HG02623 (cell line): ENCODE results near the gene SNORC.
"Not testable (repeated sequence)": the region's sequence is repeated elsewhere in the genome, so short reads cannot be mapped to it uniquely, and the experiment has no call there.

Experiments used
- ATAC-seq: cut with Tn5 transposase; IDR thresholded peaks from one replicate; pipeline ENCODE4 v1.9.1; 2021; ENCODE audit warnings: moderate library complexity; ENCODE audit not compliant: unreplicated experiment

SNORC gene

DNA sequence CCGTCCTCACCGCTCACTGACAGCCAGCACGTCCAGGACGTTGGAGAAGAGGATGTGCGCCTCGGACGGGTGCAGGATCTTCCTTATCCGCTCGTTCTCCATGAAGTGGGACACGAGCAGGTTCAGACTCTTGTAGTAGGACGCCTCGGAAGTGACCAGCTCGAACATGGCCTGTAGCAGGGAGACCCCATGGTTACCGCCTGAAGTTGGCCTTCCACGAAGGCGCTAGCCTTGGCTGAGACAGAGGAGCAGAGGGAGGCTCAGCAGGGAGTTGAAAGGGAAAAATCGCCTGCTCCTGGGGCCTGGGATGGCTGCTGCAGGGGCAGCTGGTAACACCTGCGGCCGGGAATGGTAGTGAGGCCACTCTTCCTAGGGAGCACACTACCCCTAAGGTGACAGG lies 24.7 kb downstream of the SNORC start:
- ATAC-seq, result no peak

DNA sequence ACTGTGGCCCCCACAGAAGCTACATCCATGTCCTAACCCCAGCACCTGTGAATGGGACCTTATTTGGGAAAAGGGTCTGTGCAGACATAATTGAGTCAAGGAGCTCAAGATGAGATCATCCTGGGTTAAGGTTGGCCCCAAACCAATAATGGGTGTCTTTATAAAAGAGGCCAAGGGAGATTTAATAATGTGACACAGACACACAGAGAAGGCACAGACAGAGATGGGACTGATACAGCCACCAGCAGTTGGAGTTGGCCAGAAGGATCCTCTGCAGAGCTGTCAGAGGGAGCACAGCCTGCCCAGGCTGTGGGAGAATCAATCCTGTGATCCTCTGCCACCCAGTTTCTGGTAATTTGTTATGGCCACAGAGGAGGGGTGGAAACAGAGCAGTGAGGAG lies 26.0 kb downstream of the SNORC start:
- ATAC-seq, result no peak

DNA sequence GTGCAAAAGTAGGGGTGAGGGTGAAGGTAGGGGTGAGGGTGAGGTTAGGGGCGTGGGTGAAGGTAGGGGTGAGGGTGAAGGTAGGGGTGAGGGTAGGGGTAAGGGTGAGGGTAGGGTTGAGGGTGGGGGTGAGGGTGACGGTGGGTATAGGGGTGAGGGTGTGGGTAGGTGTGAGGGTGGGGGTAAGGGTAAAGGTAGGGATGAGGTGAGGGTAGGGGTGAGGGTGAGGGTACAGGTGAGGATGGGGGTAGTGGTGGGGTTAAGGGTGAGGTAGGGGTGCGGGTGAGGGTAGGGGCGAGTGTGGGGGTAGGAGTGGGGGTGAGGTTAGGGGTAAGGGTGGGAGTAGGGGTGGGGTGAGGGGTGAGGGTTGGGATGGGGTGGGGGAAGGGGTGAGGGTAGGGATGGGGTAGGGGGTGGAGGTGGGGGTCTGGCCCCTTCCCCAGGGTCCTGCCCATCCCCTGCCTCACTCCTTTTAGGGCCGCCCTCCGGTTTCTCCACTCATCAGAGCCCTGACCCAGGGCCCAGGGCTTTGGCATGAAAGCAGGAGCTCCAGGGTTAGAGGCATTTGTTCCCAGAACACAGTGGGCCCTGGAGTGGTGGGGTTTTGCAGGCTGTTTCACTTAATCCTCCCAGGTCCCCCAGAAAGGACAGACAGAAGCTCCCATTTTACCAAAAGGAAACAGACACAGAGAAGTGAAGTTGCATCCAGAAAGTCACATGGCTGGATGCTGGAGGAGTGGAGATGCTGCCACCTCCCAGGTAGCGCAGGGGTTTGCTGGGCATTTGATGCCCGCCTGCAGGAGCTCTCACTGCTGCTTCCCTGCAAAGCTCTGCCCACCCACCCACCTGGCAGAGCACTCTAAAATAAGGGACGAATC lies 26.9 kb downstream of the SNORC start:
- no peak for ATAC-seq

DNA sequence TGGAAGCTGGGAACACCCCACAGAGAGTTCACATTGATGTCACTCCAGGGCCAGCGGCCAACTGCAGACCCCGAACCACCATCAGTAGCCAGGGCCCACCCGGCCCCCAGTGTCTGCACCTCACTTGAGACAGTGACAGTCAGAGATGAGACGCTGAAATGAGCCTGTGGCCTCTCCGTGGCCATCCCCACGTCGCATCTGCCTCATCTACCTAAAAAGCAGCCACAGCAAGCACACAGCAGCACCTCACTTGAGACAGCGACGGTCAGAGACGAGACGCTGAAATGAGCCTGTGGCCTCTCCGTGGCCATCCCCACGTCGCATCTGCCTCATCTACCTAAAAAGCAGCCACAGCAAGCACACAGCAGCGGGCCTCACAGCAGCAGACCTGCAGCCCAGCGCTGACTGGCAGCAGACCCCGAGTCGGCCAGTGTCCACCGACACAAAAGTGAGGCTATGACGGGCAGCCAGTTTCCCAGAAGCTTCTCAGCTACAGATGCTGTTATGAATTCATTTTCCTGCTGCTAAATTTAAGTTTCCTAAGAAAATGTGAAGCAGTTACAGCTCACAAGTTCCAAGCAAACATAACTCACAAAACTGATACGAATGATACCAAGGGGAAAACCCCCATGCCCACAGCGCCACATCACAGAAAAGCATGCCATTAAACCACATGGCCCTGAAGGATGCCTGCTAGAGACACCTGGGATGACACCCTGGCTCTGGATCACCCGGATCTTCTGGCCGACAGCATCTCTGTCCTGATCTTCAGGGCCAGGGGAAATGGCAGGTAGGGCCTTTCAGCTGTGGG lies 27.7 kb downstream of the SNORC start:
- ATAC-seq, result no peak

DNA sequence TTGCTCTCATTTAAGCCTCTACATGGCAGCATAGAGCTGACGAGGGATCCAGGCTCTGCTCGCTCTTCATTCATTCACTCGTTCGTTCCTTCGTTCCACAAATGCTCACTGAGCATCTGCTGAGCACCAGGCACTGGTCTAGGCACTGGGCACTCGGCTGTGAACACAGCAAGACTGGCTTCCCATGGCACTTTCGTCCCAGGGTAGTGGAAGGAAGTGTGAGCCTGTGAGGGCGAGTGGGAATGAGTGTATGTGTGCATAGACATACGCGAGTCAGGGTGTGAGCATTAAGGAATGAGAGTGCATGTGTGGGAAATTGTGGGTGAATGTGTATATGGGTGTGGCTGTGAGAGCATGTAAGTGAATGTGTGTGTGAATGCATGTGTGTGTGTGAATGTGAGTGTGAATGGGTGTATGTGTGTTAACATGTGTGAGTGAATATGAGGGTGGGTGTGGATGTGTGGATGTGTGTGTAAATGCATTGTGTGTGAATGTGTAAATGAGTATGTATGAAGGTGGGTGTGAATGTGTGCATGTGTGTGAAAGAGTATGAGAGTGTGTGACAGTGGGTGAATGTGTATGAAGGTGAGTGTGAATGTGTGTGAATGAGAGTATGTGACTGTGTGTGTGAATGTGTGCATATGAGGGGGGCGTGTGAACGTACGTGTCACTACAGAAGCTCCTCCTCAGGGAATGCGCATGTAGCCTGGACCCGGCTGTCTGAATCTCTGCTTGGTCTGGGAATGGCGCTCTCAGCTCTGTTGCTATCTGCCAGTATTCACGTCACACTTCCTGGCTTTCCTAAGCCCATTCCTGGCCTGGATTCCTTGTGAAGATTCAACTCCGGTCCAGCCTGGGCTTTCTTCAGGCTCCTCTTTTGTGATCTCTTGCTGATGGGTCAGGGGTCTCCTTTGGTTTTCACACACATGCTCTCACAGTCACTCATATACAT lies 28.8 kb downstream of the SNORC start:
- ATAC-seq, result no peak

DNA sequence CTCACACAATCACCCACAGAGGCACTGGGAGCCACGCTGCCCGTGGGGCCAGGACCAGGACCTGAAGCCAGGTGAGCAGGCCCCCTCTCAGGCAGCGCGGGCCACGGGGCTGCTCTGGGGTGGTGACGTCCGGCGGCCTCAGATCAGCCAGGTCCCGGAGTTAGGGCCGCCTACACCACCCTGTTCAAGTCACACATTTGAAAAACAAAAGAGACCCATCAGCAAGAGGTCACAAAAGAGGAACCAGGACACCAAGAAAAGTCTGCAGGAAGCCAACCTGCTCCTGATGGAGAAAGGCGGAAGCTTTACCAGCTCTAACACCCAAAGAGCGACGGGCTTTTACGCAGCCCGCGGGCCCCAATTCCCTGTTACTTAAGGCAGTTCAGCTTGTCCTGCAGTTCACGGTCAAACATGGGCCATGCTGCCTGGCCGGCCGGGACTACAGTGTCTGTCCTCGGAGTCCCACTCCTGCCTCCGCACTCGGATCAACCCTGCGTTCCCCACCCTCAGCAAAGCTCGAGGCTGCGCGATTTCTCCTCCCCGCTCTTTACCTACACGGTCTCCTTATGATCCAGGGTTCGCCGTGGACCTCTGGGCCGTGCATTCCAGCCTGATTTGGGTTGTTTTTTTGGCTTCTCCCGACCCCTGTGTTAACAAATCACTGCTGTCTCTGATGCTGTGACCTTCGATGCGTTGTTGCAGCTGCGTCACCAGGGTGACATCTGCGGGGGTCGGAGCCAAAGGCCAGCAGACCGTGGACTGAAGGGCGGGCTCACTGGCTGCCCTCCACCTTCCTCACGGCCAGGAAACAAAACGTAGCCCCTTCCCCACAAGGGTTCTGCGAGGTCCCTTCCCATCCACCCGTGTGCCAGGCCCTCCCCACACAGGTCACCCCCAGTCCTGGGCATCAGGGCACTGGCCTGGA lies 31.0 kb downstream of the SNORC start:
- no peak for ATAC-seq

DNA sequence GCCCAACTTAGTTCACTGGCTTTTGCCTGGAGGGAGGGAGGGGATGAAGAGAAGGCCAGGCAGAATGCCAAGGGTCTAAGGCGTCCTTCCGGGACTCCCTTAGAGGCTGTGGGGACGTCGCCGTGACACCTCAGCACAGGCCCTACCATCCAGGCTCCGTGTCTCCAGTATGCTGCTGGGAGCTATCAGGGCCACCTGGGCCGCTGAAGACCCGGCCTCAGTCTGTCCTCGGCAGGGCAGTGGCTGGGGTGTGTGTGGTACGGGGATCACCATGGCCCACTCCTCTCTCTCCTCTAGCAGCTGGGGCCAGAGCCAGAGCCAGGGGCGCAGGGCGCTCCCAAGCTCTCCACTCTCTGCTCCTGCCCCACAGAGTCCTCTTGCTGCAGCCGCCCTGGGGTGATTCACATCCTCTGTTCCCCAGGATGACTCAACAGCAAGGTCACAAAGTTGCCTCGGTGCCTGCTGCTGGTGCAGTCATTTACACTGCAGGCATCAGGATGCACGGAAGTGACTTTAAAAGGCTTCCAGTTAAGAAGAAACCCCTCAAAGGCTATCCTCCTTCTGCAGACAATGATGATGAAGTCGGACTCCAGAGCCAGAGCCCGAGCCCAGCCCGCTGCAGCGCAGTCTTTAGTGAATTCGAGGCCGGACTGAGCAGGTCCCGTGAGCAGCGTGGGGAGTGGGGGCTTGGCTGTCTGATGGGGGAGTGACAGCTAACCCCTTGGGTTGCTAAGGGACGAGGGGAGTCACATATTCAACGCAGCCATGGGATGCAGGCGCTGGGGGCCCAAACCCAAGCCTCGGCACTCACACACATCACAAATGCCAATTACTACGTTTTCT lies 31.9 kb downstream of the SNORC start:
- ATAC-seq, result no peak

DNA sequence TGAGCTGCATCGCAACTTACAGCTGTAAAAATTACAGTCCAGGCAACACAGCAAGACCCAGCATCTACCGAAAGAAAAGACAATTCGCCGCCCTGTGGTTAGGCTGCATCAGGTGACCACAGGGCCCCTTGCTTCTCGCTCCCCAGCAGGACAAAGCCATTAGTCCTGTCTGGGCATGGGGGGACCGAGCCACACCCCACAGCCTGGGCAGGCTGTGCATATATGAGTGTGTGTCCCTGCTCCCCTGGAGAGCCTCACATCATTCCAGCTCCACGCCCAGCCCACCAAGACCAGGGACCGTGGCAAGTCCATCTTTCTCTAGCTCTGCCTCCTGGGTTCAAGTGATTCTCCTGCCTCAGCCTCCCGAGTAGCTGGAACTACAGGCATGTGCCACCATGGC lies 33.9 kb downstream of the SNORC start:
- ATAC-seq, result no peak

DNA sequence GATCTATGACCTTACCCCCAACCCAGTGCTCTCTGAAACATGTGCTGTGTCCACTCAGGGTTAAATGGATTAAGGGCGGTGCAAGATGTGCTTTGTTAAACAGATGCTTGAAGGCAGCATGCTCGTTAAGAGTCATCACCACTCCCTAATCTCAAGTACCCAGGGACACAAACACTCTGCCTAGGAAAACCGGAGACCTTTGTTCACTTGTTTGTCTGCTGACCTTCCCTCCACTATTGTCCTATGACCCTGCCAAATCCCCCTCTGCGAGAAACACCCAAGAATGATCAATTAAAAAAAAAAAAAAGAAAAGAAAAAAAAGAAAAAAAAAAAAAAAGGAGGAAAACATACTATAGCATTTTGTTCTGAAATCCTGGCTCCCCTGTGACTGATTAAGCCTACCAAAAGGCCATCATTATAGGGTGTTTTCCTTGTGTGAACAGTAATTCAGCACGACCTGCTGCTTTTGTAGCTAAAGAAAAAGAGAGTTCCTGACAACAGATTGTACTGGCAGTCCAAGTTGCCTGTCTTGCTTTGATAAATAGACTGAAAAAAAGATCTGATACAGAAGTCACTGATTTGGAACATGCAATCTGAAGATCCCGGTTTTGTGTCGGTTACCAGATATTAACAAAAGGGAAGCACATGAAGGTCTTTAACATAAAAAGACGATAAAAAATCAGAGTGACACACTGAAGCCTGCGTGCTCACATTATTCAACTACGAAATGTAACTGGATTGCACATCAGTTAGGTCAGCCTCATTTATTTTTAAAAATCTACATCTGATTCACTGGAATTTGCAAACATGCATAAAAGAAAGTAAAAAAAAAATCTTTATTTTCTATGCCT lies 37.0 kb downstream of the SNORC start:
- ATAC-seq, result not testable (repeated sequence)

DNA sequence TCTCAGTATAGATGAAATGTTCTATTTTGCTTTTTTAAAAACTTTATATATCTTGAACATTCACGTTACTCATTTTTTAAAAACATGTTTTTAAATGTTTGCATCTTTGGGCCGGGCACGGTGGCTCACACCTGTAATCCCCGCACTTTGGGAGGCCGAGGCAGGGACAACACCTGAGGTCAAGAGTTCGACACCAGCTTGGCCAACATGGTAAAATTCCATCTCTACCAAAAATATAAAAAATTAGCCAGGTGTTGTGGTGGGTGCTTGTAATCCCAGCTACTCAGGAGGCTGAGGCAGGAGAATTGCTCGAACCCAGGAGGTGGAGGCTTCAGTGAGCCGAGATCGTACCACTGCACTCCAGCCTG lies 37.6 kb downstream of the SNORC start:
- not testable (repeated sequence) for ATAC-seq

DNA sequence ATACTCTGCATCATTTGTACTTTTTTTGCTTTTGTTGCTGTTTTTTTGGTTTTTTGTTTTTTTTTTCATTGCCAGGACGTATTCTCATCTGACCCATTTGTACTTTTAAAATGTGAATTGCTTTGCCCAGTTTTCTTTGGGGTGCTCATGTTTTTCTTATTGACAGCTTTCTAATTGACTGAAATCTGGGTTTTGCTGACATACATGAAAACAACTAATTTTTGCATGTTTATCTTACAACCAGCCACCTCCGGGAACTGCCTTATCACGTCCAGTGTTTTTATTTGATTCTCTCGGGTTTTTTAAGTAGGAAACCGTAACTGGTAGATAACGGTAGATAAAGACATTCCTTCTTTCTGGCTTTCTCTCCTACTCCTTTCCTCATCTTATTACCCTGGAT lies 38.6 kb downstream of the SNORC start:
- no peak for ATAC-seq

DNA sequence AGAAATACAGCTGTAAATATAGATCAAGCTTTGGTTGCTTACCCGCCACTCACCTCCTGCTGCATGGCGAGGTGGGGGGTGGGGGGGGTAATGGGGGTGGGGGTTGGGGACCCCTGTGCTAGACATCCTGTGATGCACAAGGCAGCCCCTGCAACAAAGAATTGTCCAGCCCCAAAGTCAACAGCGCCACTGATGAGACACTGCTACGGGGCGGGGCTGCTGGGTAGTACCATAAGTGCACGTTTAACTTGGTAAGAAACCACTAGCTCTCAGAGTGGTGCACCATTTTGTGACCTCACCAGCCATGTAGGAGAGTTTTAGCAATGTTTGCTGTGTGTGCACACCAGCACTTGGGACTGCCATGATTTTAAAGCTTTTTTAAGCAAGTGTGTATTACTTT lies 40.3 kb downstream of the SNORC start:
- ATAC-seq, result no peak

DNA sequence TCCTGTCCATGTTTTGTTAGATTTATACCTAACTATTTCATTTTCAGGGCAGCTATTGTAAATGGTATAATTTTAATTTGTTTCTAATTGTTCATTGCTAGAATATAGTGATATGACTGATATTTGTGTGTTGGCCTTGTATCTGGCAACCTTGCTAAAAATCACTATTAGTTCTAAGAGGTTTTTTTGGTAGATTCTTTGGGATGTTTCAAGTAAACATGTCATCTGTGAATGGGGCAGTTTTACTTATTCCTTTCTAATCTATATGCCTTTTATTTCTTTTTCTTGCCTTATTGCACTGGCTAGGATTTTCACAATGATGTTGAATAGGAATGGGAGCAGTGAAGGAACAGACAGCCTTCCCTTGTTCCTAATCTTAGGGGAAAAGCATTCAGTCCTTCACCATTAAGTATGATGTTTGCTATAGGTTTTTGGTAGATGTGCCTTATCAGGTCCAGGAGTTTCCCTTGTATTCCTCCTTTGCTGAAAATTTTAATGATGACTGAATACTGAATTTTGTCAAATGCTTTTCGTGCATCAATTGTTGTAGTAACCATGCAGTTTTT lies 41.7 kb downstream of the SNORC start:
- ATAC-seq, result no peak

DNA sequence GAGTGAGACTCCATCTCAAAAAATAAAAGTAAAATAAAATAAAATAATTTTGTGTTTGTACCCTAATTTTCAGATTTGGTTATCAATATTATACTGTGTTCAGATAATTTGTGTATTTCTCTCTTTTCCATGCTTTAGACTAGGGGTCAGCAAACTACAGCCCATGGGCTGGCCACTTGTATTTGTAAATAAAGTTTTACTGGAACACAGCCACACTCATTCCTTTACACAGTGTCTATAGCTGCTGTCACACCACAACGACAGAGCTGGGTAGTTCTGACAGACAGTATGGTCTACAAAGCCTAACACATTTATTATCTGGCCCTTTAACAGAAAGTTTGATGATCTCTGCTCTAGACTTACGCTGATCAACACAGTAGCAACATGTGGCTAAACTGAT lies 43.8 kb downstream of the SNORC start:
- no peak for ATAC-seq

DNA sequence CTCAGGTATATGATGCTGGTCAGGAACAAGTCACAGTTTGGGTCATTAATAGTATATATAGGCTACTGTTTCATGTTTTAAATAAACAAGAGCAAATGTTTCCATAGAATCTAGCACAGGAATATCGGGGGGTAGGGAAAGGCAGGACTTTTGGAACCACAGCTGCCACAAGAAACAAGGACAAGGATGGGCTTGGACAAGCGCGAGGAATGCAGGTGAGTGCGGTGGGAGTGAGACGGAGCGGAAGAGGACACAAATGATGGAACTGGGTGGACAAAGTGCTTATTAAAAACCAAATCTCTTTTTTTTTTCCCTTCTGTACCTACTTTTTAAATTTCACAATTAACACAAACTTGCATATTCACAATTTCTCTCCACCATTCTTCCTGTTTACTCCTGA lies 49.1 kb downstream of the SNORC start:
- ATAC-seq, result no peak

DNA sequence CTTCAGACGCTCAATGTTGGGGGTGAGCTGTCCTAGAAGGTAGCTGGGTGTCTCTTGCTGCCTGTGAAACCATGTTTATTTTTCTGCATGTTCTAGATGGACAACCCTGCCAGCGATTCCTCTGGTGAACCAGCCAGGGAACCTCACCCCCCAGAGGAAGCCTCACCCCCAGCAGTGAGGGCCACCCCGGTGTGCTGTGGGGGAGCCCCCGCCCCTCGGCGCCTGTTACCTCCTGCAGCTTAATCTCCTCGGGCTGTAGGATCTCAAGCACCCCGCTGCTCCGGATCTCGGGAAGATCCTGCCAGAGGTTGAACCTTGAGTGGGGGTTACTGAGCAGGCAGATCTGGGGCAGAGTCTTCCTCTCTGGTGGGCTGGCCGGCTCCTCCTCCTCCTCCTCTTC lies 50.0 kb downstream of the SNORC start:
- ATAC-seq, result no peak

DNA sequence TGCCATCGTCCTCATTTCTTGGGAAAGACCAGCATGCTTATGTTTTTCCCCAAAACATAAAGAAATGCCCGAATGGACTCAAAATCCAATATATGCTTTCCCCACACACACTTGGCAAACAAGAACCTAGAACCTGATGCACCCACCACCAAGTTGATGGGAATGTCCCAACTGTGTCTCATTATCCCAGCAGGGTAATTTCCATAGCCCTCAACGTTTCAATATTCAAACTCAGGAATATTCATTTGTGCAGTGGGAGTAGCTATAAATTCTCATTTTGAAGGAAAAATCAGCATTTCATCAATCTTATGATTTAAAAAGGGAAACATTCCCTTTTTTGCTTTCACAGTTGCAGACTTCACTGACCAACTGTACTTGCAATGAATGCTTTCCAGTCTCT lies 50.7 kb downstream of the SNORC start:
- no peak for ATAC-seq

DNA sequence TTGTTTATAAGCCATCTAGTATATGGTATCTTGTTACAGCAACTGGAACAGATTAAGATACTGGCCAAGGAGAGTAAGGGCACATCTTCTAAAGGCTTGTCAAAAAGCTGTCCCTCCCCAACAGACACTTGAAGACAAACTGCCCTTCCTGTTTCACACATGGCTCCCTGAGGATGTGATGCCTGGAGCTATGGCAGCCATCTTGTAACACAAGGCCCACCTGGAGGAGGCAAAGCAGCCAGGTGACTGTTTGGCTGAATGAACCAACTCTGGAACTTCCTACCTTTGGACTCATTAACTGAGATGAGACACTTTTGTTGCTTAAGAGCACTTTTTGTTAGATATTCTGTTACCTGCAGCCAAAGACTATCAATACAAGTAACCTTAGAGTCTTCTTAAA lies 54.4 kb downstream of the SNORC start:
- no peak for ATAC-seq
